B cell (primary cell): ENCODE measurements around the gene ZNF230. TPM values are rescaled to one million over a fixed set of nuclear protein-coding genes. Genes with fewer than 3 reads are reported as not detected.

ENCODE experiments used
- ATAC-seq: fragments of 200-7000 bp; cut with Tn5 transposase; one replicate; pipeline ENCODE4 v1.10.0; 2021; ENCODE audit warnings: low read depth, mild to moderate bottlenecking, moderate number of reproducible peaks, moderate library complexity
- CTCF ChIA-PET: fragments of 350-600 bp; sonication (Branson Sonifier 250); formaldehyde crosslinking; loops from one replicate; lab custom pipeline; 2021; ENCODE audit warnings: antibody characterized with exemption, inconsistent platforms; lab: Charles Lee
- POLR2A ChIA-PET: fragments of 350-600 bp; sonication (Branson Sonifier 250); formaldehyde crosslinking; loops from one replicate; lab custom pipeline; 2021; ENCODE audit warnings: antibody characterized with exemption; lab: Charles Lee
- DNase-seq: peaks from one replicate; pipeline ENCODE4 v3.0.0; 2013
- H2AFZ ChIP-seq: 2 replicates; pipeline ENCODE4 v1.6.1; 2012; ENCODE audit warnings: mild to moderate bottlenecking, low read depth, low read length; ENCODE audit not compliant: insufficient read depth, poor library complexity, severe bottlenecking
- H3K27ac ChIP-seq, 2 donors: 1 replicate in 1 of 2; 2 replicates in 1 of 2; pipeline ENCODE4 v1.5.1; 2012 to 2013; ENCODE audit warnings: low read length in 2 of 2, mild to moderate bottlenecking in 2 of 2, moderate library complexity in 1 of 2
- H3K27me3 ChIP-seq, 4 experiments: fragments of 200-600 bp in 1 of 4; sonication (generic) in 1 of 4; replicated peaks in 1 of 4; 1 replicate in 2 of 4; 2 replicates in 2 of 4; pipeline versions ENCODE4 v1.6.1 to v1.7.0; 2013 to 2016; ENCODE audit warnings: low read length in 3 of 4, mild to moderate bottlenecking in 2 of 4, mixed read lengths in 1 of 4, moderate library complexity in 1 of 4; ENCODE audit not compliant: insufficient read depth in 4 of 4, control insufficient read depth in 3 of 4; ENCODE audit errors: control extremely low read depth in 1 of 4
- H3K36me3 ChIP-seq, 2 experiments: replicated peaks in 1 of 2; 1 replicate in 1 of 2; 2 replicates in 1 of 2; pipeline versions ENCODE4 v1.6.1 to v1.7.1; 2013; ENCODE audit warnings: low read length in 1 of 2; ENCODE audit not compliant: insufficient read depth in 2 of 2, control insufficient read depth in 1 of 2; ENCODE audit errors: control extremely low read depth in 1 of 2, extremely low read depth in 1 of 2
- H3K4me1 ChIP-seq, 2 donors: fragments of 200-600 bp in 1 of 2; sonication (generic) in 1 of 2; 1 replicate in 1 of 2; 2 replicates in 1 of 2; pipeline versions ENCODE4 v1.5.1 to v1.6.1; 2013 to 2017; ENCODE audit warnings: low read length in 2 of 2; ENCODE audit not compliant: control insufficient read depth in 2 of 2, insufficient read depth in 2 of 2
- H3K4me2 ChIP-seq: replicated peaks from 2 replicates; pipeline ENCODE3; 2012; ENCODE audit warnings: mild to moderate bottlenecking, low read depth, low read length; ENCODE audit not compliant: poor library complexity, severe bottlenecking
- H3K4me3 ChIP-seq, 5 experiments: fragments of 200-600 bp in 1 of 5; sonication (generic) in 1 of 5; 1 replicate in 3 of 5; 2 replicates in 2 of 5; pipeline versions ENCODE4 v1.5.1 to v1.7.0; 2011 to 2016; ENCODE audit warnings: low read length in 4 of 5, mild to moderate bottlenecking in 4 of 5, low read depth in 2 of 5, control low read depth in 1 of 5, moderate library complexity in 1 of 5; ENCODE audit not compliant: insufficient read depth in 1 of 5; ENCODE audit errors: control extremely low read depth in 1 of 5, extremely low read depth in 1 of 5
- H3K79me2 ChIP-seq: fragments of 200-600 bp; sonication (generic); one replicate; pipeline ENCODE4 v1.6.0; 2016; ENCODE audit warnings: low read length; ENCODE audit not compliant: control insufficient read depth, insufficient read depth
- H3K9ac ChIP-seq: fragments of 200-600 bp; sonication (generic); 2 replicates; pipeline ENCODE4 v1.6.1; 2017; ENCODE audit warnings: mild to moderate bottlenecking, low read length, moderate library complexity
- H3K9me3 ChIP-seq, 3 donors: one replicate each; pipeline versions ENCODE4 v1.6.1 to v1.7.1; 2013; ENCODE audit warnings: low read length in 2 of 3; ENCODE audit not compliant: control insufficient read depth in 2 of 3, insufficient read depth in 1 of 3; ENCODE audit errors: control extremely low read depth in 1 of 3
- H4K20me1 ChIP-seq: 2 replicates; pipeline ENCODE4 v1.6.0; 2012; ENCODE audit warnings: mild to moderate bottlenecking, low read length; ENCODE audit not compliant: insufficient read depth, control insufficient read depth, poor library complexity, severe bottlenecking
- H3K27ac Mint-ChIP-seq: one replicate; pipeline ENCODE4 v1.8.0; 2021; ENCODE audit warnings: mixed read lengths
- H3K27me3 Mint-ChIP-seq: one replicate; pipeline ENCODE4 v1.8.0; 2021; ENCODE audit warnings: mixed read lengths
- H3K4me1 Mint-ChIP-seq: one replicate; pipeline ENCODE4 v1.8.0; 2021; ENCODE audit warnings: mixed read lengths
- H3K4me3 Mint-ChIP-seq: one replicate; pipeline ENCODE4 v1.8.0; 2021; ENCODE audit warnings: mixed read lengths
- H3K9me3 Mint-ChIP-seq: one replicate; pipeline ENCODE4 v1.8.0; 2022; ENCODE audit warnings: mixed read lengths; ENCODE audit not compliant: insufficient read depth
- EZH2 ChIP-seq: IDR thresholded peaks from 2 replicates; pipeline ENCODE4 v1.6.1; 2012; ENCODE audit warnings: borderline replicate concordance, low read depth, mild to moderate bottlenecking, moderate library complexity, low read length; ENCODE audit not compliant: insufficient read depth, poor library complexity, severe bottlenecking
- WGBS: methylation state at CpG from one replicate; pipeline ENCODE4 v1.1.5; 2013; ENCODE audit warnings: missing lambda C conversion rate; ENCODE audit not compliant: insufficient coverage; 5-methylcytosine and 5-hydroxymethylcytosine counted together
- intact Hi-C: fragments of 100-400 bp; cut with micrococcal nuclease; formaldehyde crosslinking; loops from one replicate; pipeline ENCODE4 v1.10.0; 2022
- polyA plus RNA-seq: library from polyadenylated mRNA; depleted of rRNA; stranded (reverse); fragments of >200 nt; gene quantifications from 2 replicates; pipeline ENCODE4 v1.2.3, GENCODE V29; 2012
- total RNA-seq, 2 donors: library from RNA; stranded (reverse); fragments of 120-200 nt in 1 of 2; gene quantifications; 1 replicate in 1 of 2; 2 replicates in 1 of 2; pipeline versions ENCODE4 v1.2.3 to v1.2.4, GENCODE V29; 2013 to 2022
- TF ChIP-seq, protein P1 (sequence below): fragments of 200-600 bp; IDR thresholded peaks from one replicate; pipeline ENCODE4 v1.8.0; 2022; ENCODE audit warnings: antibody characterized with exemption, mild to moderate bottlenecking

The ZNF230 gene
- total and polyA plus RNA-seq, 2 donors (not counting 1 experiment from before 2014, with no cell fraction given): 3.7 to 16.8 TPM

DNA sequence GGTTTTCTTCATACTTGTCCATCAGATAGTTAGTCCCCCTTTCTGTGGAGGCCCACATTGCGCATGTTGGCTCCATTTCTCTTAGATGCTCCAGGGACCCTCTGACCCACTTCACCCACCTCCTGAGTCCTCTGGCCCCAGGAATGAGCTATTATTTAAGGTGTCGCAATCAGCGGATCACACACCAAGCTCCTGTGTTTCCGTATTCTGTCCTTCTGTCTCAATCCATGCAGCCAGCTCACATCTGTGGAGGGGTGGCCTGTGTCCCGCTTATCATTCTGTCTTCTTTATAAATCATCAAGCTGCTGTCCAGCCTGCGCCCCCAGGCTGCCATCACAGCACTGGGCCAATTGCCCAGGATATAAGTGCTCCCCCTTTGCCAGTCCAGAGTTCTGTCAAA is 4.7 kb downstream of the ZNF230 start:
- Mint-ChIP-seq H3K4me3 (no peak overlapping the region), H3K9me3 (peaks cover 35% of the 10 kb centered on the region), H3K27me3 (no peaks in the 10 kb centered on the region), H3K4me1 (peaks cover 14% of the 10 kb centered on the region), H3K27ac (no peak overlapping the region)
- no peak for ATAC-seq
- no peak overlapping the region for H3K4me3 ChIP-seq
- H3K27ac ChIP-seq: no peak overlapping the region
- H3K4me2 ChIP-seq: no peak overlapping the region
- peaks cover 22 to 54% (median 39%) of the 10 kb centered on the region in 3 donors for H3K9me3 ChIP-seq
- no peaks in the 10 kb centered on the region for H4K20me1 ChIP-seq
- peaks cover 7% of the 10 kb centered on the region in 2 donors for H3K4me1 ChIP-seq
- peaks cover 25 to 56% of the 10 kb centered on the region in 2 experiments for H3K36me3 ChIP-seq
- TF ChIP-seq EZH2: no peak
- TF ChIP-seq, protein P1, sequence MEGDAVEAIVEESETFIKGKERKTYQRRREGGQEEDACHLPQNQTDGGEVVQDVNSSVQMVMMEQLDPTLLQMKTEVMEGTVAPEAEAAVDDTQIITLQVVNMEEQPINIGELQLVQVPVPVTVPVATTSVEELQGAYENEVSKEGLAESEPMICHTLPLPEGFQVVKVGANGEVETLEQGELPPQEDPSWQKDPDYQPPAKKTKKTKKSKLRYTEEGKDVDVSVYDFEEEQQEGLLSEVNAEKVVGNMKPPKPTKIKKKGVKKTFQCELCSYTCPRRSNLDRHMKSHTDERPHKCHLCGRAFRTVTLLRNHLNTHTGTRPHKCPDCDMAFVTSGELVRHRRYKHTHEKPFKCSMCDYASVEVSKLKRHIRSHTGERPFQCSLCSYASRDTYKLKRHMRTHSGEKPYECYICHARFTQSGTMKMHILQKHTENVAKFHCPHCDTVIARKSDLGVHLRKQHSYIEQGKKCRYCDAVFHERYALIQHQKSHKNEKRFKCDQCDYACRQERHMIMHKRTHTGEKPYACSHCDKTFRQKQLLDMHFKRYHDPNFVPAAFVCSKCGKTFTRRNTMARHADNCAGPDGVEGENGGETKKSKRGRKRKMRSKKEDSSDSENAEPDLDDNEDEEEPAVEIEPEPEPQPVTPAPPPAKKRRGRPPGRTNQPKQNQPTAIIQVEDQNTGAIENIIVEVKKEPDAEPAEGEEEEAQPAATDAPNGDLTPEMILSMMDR: no peak
- DNase-seq: no peak
- intact Hi-C loops: no loop called here
- H3K79me2 ChIP-seq: peaks cover 16% of the 10 kb centered on the region
- ChIA-PET POLR2A (no interaction called here), CTCF (no interaction called here)
- 100% methylated on average over 6 of the region's 6 CpGs for WGBS
- H3K9ac ChIP-seq: no peak overlapping the region
- no peaks in the 10 kb centered on the region for H3K27me3 ChIP-seq
- H2AFZ ChIP-seq: no peak overlapping the region

DNA sequence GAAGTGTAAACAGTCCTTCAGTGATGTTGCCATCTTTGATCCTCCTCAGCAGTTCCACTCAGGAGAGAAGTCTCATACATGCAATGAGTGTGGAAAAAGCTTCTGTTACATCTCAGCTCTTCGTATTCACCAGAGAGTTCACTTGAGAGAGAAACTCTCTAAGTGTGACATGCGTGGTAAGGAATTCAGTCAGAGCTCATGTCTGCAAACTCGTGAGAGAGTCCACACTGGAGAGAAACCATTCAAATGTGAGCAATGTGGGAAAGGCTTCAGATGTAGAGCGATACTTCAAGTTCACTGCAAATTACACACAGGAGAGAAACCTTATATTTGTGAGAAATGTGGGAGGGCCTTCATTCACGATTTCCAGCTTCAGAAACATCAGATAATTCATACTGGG is 7.7 kb downstream of the ZNF230 start:
- no peaks in the 10 kb centered on the region for H3K79me2 ChIP-seq
- H3K27me3 ChIP-seq: no peaks in the 10 kb centered on the region
- DNase-seq (peak; percentile 9), ATAC-seq (no peak)
- 100% methylated on average over 3 of the region's 5 CpGs for WGBS
- no peak overlapping the region for H3K4me2 ChIP-seq
- H4K20me1 ChIP-seq: no peaks in the 10 kb centered on the region
- H3K36me3 ChIP-seq: peaks cover 25 to 56% of the 10 kb centered on the region in 2 experiments
- H2AFZ ChIP-seq: no peak overlapping the region
- peak overlapping the region in 1 of 5 experiments; percentile 11 for H3K4me3 ChIP-seq
- H3K9me3 ChIP-seq: peaks cover 22 to 66% (median 41%) of the 10 kb centered on the region in 3 donors
- CTCF ChIA-PET: no interaction called here
- no peak overlapping the region for H3K9ac ChIP-seq
- peaks cover 44% of the 10 kb centered on the region for H3K9me3 Mint-ChIP-seq
- POLR2A ChIA-PET: no interaction called here
- H3K27ac Mint-ChIP-seq: no peak overlapping the region
- no peak for TF ChIP-seq EZH2
- TF ChIP-seq, protein P1: no peak
- H3K4me1 Mint-ChIP-seq: no peaks in the 10 kb centered on the region
- intact Hi-C loops: no loop called here
- no peaks in the 10 kb centered on the region for H3K4me1 ChIP-seq
- no peaks in the 10 kb centered on the region for H3K27me3 Mint-ChIP-seq
- H3K4me3 Mint-ChIP-seq: no peak overlapping the region
- no peak overlapping the region for H3K27ac ChIP-seq
